Measurements from ENCODE around the gene VPS35.
"Not testable (repeated sequence)": the region's sequence is repeated elsewhere in the genome, so short reads cannot be mapped to it uniquely, and the experiment has no call there.

VPS35 gene

DNA sequence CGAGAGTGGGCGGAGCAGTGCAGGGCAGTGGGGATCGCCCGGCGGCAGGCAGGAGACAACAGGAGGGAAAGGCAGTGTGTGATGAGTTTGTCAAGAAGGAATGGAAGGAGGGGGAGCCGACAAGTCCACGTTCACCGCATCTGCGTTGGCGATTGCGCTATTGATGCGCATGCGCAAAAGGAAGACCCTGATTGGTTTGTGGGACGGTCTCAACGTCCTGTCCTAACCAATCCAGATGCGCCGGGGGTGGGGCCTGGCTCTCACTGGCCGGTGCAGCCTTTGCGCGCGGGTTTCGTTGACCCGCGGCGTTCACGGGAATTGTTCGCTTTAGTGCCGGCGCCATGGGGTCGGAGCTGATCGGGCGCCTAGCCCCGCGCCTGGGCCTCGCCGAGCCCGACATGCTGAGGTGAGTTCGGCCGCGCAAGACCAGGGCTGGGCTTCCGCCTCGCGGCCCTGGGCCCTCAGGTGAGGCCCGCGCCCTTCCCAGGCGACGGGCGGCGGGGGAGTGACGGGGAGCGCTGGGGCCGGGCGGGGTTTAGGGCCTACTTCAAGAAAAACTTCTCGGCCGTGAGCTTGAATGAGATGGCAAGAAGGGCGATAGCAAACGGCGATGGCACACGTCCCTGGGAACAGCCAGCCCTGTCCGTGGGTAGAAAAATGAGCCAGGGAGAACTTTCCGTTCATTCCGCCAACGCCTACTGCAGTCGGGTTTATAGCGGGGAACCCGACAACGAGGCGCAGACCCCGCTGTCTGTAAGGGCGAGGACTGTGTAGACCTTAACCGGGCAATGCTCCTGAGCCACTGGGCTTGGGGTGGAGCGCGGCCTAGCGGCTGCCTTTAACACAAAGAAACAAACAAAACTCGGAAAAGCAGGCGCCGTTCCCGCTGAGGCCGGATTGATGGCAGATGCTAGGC lies 645 bp upstream of the VPS35 start, which contains the start of gene ORC6:
TSS of gene ORC6 (plus strand) at position 295 of the 916 bp plus-strand sequence. CDS start at position 342, 47 bp downstream.
- DNase-seq (ENCODE audit: low spot score) = peak; percentile 98
- Histone ChIP-seq H3K27ac (peak within 1 kb of the TSS; percentile 73 to 96), H3K4me3 (peak within 1 kb of the TSS; percentile 98)
- TF ChIP-seq CTCF (IDR thresholded peaks at IDR 0.05) = no peak

DNA sequence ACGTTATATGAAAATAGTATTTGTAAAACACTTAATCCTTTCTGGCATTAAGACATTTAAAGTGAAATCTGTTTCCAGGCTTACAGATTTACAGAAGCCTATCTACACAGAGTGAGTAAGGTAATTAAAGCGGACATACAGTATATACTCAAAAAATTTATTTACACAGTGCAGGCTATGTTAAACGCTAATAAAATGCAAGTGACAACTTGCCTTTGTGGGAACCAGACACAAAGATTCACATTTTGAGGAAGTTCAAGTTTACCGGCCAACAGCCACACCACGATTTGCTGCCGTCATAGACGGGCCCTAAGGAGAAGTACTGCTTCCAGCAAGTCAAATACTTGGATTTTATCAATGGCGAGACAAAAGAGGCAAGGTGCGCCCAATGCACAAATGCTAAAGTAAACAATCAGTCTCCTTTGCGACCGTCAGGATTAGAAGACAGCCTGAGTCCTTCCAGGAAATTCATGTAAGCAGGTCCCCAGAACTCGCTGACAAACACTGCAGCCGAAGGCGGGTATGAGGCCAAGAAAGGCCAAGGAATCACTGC lies 801 bp downstream of the VPS35 start:
- TF ChIP-seq CTCF (IDR thresholded peaks at IDR 0.05) = no peak
- Histone ChIP-seq H3K4me3 (peak overlapping the region; percentile 98), H3K27ac (peak overlapping the region; percentile 73 to 96)
- DNase-seq (ENCODE audit: low spot score) = no peak

DNA sequence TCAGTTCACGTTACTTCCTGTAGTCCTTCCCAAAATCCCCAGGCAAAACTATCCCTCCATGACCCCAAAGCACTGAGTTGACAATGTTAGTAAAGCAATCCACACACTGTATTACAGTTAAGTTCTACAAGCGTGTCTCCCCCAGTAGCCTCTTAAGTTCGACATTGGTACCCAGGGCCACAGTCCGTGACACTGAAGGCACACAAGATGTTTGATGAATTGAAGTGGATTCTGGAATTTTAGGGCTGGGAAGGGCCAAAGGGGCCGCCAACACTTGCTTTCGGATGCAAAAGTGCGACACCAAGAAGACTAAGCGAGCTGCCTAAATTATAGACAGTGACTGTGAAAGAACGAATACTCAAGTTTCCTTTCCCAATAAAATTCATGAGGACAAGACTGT lies 1.5 kb downstream of the VPS35 start:
- DNase-seq (ENCODE audit: low spot score) = no peak
- no peak for TF ChIP-seq CTCF (IDR thresholded peaks at IDR 0.05)
- Histone ChIP-seq H3K27ac (no peak overlapping the region), H3K4me3 (peak overlapping the region; percentile 98)

GRCh38 chr16:46686815-46687473 lies 2.0 kb downstream of the VPS35 start:
- no peak overlapping the region for H3K27ac ChIP-seq
- no peak for TF ChIP-seq CTCF (IDR thresholded peaks at IDR 0.05)
- peak overlapping the region; percentile 98 for H3K4me3 ChIP-seq
- no peak for DNase-seq (ENCODE audit: low spot score)

DNA sequence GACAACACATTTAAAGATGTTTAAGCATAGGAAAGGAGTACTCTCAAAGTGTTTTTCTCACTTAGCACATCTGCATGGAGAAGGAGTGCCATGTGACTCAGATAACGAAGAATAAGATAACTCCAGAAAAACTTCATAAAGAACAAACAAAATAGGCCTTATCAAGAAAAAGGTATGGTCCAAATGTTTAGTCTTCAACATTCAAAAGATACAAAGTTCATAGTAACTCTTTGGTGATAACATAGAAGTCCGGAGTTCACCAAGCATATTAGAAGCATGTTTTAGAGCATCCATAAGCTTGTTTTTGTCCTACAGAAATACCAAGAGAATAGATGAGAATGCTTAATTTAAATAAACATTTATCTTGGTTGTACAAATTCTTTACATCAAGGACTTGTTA lies 7.1 kb downstream of the VPS35 start:
- DNase-seq (ENCODE audit: low spot score); H3K27ac ChIP-seq; H3K4me3 ChIP-seq: not testable (repeated sequence)

GRCh38 chr16:46677943-46678342 lies 11.0 kb downstream of the VPS35 start:
- DNase-seq (ENCODE audit: low spot score); H3K4me3 ChIP-seq: not testable (repeated sequence)

GRCh38 chr16:46673320-46674013 lies 15.5 kb downstream of the VPS35 start:
- H3K4me3 ChIP-seq = no peak overlapping the region
- no peak overlapping the region for H3K27ac ChIP-seq
- no peak for DNase-seq (ENCODE audit: low spot score)
- TF ChIP-seq CTCF (IDR thresholded peaks at IDR 0.05) = peak; percentile 40

More at GRCh38 chr16:46677943-46678342, 11.0 kb downstream of the VPS35 start:
- not testable (repeated sequence) for H3K27ac ChIP-seq
